AG09319 (cell line): ENCODE measurements around the gene THBS1.

Experiments
- DNase-seq: peaks from one replicate; pipeline ENCODE4 v3.0.0-alpha.2; 2010; ENCODE audit warnings: low read depth; ENCODE audit errors: extremely low read depth
- CTCF ChIP-seq: IDR thresholded peaks from 2 replicates; pipeline ENCODE4 v1.5.1; 2011; ENCODE audit warnings: low read depth, mild to moderate bottlenecking, inconsistent platforms, low read length, moderate library complexity

The THBS1 gene

GRCh38 chr15:39593656-39594445 lies 13.0 kb downstream of the THBS1 start:
- peak; percentile 35 for DNase-seq

GRCh38 chr15:39594446-39595337 lies 13.8 kb downstream of the THBS1 start:
- no peak for TF ChIP-seq CTCF
- peak; percentile 18 for DNase-seq

More at GRCh38 chr15:39593656-39594445, 13.0 kb downstream of the THBS1 start:
- TF ChIP-seq CTCF, result no peak

- DNase-seq, result peak; percentile 50
- no peak for TF ChIP-seq CTCF
These were observed 14.7 kb downstream of the THBS1 start for GRCh38 chr15:39595338-39596221.

- no peak for TF ChIP-seq CTCF
- DNase-seq, result peak; percentile 44
These were observed 15.6 kb downstream of the THBS1 start for GRCh38 chr15:39596358-39597051.

- no peak for DNase-seq
These were observed 16.5 kb downstream of the THBS1 start for GRCh38 chr15:39597336-39597735.

More at GRCh38 chr15:39597336-39597735, 16.5 kb downstream of the THBS1 start:
- TF ChIP-seq CTCF, result no peak
